Hepatocyte (in vitro differentiated cells): ENCODE measurements around the gene NPY.

Experiments used
- EZH2phosphoT487 ChIP-seq: fragments of 200-600 bp; sonication (generic); IDR thresholded peaks from one replicate; pipeline ENCODE4 v1.6.1; 2018; ENCODE audit warnings: antibody characterized with exemption, mild to moderate bottlenecking, low read depth, moderate library complexity; ENCODE audit not compliant: unreplicated experiment, severe bottlenecking
- TF ChIP-seq, protein P1 (sequence below): fragments of 200-600 bp; sonication (generic); IDR thresholded peaks from 2 replicates; pipeline ENCODE4 v1.5.1; 2016; ENCODE audit warnings: antibody characterized with exemption, mild to moderate bottlenecking; ENCODE audit not compliant: poor library complexity

DNA sequence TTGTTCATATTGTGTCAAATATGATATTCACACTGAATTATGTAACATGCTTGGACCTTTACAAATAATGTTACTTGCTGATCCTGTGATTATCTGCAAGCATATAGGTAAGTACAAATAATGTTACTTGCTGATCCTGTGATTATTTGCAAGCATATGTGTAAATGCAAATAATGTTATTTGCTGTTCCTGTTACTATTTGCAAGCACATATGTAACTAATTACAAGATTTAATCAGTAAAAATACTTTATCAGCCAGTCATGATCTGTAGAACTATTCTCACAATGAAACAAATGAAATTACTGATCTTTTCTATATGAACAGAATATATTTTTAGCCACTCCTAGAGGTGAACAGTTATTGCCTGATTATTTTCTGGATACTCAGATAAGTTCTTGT, 44.7 kb upstream of the NPY start:
- TF ChIP-seq, protein P1, sequence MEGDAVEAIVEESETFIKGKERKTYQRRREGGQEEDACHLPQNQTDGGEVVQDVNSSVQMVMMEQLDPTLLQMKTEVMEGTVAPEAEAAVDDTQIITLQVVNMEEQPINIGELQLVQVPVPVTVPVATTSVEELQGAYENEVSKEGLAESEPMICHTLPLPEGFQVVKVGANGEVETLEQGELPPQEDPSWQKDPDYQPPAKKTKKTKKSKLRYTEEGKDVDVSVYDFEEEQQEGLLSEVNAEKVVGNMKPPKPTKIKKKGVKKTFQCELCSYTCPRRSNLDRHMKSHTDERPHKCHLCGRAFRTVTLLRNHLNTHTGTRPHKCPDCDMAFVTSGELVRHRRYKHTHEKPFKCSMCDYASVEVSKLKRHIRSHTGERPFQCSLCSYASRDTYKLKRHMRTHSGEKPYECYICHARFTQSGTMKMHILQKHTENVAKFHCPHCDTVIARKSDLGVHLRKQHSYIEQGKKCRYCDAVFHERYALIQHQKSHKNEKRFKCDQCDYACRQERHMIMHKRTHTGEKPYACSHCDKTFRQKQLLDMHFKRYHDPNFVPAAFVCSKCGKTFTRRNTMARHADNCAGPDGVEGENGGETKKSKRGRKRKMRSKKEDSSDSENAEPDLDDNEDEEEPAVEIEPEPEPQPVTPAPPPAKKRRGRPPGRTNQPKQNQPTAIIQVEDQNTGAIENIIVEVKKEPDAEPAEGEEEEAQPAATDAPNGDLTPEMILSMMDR: no peak
- no peak for TF ChIP-seq EZH2phosphoT487
